HG03095 (cell line): ENCODE data around the gene LRRC31.

Experiments used
- ATAC-seq: cut with Tn5 transposase; IDR thresholded peaks from one replicate; pipeline ENCODE4 v1.9.1; 2021; ENCODE audit warnings: moderate library complexity; ENCODE audit not compliant: unreplicated experiment

Gene LRRC31

DNA sequence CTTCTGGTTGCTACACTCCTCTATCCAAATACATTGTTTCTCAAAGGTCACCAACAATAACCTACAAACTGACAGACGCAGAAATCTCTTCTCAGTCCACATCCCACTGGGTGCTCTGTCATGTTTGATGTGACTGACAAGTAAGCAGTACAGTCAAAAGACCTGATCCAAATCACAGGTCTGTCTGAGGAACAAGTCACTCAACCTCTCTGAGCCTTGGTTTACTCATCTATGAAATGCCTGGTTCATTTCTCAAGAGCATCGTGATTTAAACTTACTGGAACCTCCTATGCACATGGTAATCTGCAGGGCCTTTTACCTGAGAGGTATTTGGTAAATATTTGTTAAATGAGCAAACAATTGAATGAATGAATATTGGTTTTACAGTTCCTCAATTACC lies 5.5 kb downstream of the LRRC31 start:
- no peak for ATAC-seq

DNA sequence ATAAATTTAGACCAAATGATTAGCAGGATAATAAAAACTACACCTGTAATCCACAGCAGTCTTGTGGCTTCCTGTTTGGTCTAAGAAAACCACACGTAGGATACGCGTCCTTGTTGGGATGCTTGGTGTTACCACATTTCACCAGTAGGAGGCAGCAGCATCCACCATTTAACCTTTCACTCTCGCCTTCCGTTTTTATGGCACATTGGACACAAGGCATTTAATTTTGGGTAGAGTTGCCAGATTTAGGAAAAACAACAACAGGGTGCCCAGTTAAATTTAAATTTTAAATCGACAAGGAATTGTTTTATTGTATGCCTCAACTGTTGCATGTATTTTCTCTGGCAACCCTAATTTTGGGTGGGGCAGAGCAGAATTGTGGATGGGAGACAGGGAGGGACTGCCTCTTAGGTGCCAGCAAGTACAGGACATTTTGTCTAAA lies 6.3 kb downstream of the LRRC31 start:
- peak; percentile 69 for ATAC-seq

DNA sequence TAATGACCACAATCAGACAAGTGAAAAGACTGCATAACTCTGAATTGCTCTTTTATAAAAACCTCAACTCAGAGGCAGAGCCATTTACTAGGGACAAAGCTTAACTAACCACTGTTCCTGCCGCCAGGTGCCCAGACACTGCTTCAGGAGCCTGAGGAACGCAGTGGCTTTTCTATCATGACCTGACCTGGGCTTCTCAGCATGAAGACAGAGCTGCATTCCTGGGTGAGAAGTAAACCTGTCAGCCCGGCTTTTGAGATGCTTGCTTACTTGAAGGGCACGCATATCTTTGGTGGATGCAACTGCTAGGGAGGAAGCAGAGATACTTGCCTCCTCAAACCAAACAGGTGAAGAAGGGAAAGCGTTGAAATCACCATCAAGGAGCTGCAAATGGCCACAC lies 7.9 kb downstream of the LRRC31 start:
- no peak for ATAC-seq

DNA sequence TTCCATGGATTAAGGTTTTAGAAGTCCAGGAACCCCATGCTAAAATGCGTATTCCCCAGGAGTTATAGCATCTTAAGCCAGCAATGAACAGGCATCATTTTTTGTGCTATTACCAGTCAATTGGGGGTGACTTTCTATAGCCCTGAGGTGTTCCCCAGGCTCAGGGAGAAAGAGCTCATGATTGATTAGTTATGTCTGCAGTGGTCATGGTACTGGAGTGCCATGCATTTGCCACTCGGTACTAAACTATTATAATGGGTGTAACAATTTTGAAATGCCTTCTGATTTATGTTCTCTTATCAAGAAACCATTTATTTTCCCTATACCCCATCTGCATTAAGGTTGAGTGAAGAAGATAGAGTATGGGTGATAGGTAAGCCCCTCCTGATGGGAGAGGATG lies 11.9 kb downstream of the LRRC31 start:
- no peak for ATAC-seq

DNA sequence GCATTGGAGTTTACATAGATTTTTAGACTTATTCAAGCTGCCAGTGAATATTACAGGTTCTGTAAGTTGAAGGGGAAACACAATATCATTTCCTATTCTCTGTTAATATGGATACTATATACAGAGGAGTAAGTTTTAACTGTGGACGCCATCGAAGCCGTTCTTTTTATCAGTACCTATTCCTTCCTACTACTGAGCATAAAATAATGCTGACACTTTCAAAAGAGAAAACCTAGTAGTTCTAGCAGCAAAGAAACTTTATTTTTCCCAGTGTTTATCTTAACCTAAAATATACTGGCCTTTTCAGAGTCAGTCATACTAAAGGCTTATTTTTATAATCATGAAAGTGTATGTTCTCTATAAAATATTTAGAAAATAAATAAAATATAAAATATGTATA lies 14.2 kb downstream of the LRRC31 start:
- ATAC-seq: no peak

DNA sequence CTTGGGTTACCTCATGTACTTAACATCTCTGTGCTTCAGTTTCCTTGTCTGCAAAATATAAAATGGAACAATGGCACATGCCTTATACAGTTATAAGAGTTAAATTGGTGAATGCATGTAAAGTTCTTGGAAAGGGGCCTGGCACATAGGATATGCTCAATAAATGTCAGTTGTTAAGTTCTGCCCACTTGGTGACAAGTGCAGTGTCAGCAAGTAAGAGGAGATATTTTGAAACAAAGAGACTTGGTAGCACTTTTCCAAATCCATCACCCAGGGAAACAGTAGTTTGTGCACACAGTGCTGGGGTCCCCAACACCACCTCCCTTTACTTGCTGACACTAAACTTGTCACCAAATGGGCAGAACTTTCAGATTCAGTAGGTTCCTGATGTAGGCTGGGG lies 19.1 kb downstream of the LRRC31 start:
- no peak for ATAC-seq

DNA sequence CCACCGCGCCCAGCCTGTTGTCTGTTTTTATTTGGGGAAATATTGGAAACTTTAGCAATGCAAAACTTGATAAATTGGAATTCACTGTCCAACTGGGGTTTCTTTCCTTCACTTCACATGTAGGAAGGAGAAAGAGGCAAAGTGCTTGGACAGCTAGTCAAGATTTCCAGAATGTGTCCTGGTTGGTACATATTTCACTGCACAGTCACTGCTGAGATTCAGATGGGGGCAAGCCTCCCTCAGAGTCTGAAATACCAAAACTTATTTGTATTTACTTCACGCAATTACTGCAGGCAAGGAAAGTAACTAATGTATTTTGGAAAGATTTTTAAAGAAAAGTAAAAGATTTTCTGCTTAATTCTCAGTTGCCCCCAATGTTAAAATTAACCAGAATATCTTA lies 21.0 kb downstream of the LRRC31 start:
- ATAC-seq: no peak

DNA sequence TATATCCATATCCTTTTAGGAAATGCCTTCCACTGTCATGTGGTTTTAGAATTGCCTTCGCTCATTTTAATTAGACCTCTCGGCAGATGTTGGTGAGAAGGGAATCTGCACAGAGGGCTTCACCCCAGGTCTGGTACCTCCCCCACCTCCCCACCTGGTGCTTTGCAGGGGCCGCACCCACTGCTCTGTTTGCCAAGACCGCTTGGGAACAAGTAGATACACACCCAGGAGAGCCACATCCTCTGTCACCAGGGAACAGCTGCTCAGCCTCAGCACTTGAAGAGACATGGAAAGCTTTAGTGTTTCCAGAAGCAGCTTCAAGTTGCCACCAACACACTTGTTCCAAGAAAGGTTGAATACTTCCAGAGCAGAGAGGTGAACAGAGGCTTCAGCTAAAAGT lies 21.8 kb downstream of the LRRC31 start:
- no peak for ATAC-seq

DNA sequence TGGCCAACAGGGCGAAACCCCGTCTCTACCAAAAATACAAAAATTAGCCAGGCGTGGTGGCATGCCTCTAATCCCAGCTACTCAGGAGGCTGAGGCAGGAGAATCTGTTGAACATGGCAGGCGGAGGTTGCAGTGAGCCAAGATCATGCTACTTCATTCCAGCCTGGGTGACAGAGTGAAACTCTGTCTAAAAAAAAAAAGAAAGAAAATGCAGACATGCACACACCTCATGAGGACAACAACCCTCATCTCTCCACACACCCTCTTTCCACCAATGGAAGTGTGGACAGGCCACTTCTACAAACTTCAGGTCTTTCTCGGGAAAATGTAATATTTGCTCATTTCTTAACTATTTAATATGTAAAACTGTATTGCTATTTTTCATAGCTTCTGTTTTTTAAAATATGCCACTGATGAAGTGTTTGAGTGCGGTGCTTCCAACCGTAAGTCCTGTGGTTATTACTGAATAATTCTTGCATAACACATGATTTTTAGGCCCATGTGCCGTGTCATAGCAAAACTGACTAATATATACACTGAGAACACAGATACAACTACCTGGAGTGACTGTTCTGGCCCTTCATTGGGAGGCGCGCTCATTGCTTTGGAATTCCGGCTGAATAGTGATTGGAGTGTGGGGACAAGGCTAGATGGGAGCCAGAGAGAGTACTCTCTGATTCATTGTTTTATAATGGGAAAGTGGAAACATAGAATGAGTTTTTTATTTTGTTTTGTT lies 23.1 kb downstream of the LRRC31 start:
- peak; percentile 96 for ATAC-seq

DNA sequence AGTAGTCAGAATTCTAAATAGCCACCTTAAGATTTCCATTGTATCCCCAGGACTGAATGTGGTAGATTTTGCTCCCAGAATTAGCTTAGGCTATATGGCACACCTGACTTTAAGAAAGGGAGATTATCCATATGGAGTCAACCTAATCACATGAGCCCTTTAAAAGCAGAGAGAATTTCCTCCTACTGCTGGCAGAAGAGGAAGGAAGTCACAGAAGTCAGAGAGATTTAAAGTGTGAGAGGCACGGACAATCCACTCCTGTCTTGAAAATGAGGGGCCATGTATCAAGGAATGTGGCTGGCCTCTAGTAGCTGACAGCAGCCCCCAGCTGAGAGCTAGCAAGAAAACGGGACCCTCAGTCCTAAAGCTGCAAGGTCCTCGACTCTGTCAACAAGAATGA lies 26.8 kb downstream of the LRRC31 start:
- no peak for ATAC-seq

GRCh38 chr3:169841171-169841570 lies 28.6 kb downstream of the LRRC31 start:
- ATAC-seq: peak; percentile 85

DNA sequence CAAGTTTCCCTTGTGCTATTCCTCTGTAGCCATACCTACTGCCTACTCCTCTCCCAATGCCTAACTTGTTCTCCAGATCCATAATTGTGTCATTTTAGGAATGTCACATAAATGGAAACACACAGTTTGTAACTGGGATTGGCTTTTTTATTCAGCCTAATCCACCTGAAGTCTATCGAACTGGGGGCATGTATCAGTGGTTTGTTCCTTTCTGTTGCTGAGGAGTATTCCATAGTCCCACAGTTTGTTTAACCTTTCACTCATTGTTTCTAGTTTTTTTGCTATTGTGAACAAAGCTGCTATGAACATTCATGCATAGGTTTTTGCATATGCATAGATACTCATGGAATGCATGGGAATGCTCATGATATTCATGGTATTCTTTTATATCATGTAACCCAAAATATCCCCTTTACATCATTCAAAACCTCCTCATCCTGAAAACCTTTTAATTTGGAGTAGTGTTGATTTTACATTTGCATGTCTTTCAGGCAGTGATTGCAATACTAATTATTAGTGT lies 31.2 kb downstream of the LRRC31 start:
- no peak for ATAC-seq

GRCh38 chr3:169836942-169837275 lies 32.8 kb downstream of the LRRC31 start:
- ATAC-seq: no peak

DNA sequence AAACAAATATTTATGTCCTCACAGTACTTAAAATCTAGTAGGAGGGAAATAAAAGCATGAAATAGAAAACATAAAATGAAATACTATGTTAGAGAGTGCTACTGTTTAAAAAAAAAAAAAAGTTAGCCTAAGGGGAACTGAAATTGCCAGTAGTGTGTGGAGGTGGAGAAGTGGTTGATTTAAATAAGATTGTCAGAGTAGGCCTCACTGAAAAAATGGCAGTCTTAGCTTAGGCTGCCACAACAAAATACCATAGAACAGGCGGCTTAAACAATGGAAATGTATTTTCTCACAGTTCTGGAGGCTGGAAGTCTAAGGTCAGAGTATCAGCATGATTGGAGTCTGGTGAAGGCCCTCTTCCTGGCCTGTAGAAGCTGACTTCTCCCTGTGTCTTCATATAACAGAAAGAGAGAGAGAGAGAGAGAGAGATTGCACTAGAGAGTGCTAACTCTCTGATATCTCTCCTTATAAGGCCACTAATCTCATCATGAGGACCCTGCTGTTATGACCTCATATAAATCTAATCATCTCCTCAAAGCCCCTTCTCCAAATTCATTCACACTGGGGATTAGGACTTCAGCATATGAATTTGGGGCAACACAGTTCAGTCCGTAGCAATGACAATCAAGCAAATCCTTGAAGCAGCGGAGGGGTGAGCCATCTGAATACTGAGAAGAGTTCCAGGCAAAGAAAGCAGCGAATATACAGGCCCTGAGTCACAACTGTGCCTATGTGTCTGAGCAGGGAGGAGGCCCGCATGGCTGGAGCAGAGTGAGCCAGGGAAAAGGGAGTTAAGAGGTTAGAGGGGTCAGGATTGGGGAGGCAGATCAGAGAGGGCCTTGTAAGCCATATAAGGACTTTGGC lies 33.4 kb downstream of the LRRC31 start:
- peak; percentile 86 for ATAC-seq

GRCh38 chr3:169835533-169835932 lies 34.2 kb downstream of the LRRC31 start:
- peak; percentile 8 for ATAC-seq

DNA sequence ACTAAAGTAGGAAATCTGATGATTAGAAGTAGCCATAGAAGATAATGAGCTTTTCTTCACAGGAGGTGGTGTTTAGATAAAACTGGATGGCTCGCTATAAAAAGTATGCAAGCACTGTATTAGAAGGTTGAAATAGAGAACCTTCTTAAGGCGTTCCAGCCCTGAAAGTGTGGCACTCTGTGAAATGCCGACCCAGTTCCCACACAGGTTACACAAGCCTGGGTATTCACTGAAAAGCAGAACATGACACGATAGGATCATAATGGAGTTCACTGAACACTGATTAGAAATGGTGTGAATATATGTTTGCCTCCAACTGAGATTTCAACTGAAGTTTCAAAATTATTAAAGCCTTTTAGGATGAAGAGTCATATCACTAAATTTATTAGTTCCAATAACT lies 42.0 kb downstream of the LRRC31 start:
- no peak for ATAC-seq

DNA sequence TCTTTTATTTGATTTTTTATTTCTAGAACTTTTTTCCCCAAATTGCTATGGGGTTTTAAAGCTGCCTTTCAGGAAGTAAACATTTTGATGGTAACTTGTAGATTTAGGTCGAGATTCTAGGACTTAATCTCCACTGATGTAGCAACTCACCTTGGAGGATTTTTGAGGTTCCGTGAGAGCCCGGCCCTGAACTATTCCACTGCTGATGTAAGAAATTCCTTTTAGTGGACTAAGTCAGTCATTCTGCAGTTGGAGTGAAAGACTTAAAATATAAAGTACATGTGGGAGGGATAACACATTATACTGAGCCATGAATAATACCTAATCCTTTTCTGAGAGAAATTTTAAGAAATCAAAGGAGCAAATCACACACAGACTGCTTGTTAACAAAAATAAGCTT lies 44.4 kb downstream of the LRRC31 start:
- ATAC-seq: no peak

DNA sequence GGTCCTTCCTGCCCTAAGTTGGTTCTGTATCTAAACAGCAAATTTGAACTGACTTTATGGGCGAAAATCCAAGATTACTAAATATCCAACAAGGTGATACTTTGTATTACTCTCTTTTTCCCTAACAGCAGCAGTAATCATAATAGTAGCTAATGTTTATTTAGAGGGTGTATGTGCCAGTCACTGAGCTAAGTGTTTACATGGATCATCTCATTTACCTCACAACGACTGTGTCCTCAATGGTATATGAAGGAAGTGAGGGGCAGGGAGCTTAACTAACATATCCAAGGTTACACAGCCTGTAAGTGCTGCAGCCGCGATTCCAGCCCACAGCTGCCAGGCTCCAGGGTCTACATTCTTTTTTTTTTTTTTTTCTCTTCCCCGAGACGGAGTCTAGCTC lies 46.8 kb downstream of the LRRC31 start:
- ATAC-seq: no peak

GRCh38 chr3:169822540-169822939 lies 47.2 kb downstream of the LRRC31 start:
- ATAC-seq: no peak

DNA sequence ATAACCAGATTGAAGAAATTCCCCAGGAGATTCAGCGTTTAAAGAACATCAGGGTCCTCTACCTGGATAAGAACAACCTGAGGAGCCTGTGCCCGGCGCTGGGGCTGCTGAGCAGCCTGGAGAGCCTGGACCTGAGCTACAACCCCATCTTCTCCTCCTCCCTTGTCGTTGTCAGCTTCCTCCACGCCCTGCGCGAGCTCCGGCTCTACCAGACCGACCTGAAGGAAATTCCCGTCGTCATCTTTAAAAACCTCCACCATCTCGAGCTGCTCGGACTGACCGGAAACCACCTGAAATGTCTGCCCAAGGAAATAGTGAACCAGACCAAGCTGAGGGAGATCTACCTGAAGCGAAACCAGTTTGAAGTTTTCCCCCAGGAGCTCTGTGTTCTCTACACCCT lies 47.6 kb downstream of the LRRC31 start:
- no peak for ATAC-seq

GRCh38 chr3:169818316-169818715 lies 51.4 kb downstream of the LRRC31 start:
- no peak for ATAC-seq

DNA sequence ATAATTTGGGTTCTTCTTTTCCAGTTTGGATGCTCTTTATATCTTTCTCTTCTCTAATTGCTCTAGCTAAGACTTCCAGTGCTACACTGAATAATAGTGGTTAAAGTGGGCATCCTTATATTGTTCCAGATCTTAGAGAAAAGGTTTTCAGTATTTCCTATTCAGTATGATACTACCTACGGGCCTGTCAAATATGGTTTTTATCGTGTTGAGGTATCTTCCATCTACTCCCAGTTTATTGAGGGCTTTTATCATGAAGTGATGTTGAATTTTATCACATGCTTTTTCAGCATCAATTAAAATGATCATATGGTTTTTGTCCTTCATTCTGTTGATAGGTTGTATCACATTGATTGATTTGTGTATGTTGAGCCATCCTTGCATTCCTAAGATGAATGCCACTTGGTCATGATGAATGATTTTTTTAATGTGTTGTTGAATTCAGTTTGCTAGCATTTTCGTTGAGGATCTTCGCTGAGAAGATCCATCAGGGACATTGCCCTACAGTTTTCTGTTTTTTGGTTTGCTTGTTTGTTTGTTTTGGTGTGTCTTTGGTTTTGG lies 54.1 kb downstream of the LRRC31 start:
- no peak for ATAC-seq
